H9 (cell line): ENCODE measurements around the gene TRAF3IP1. TPM values are rescaled to one million over a fixed set of nuclear protein-coding genes. Genes with fewer than 3 reads are reported as not detected.

Experiments
- DNase-seq: peaks from one replicate; pipeline ENCODE4 v3.0.0-alpha.2; 2017
- H2AFZ ChIP-seq: one replicate; pipeline ENCODE4 v1.6.1; 2013; ENCODE audit warnings: mild to moderate bottlenecking, low read length, control low read depth, moderate library complexity
- H2AK5ac ChIP-seq: 2 replicates; pipeline ENCODE4 v1.6.1; 2013; ENCODE audit warnings: low read length, control low read depth, mixed read lengths; ENCODE audit not compliant: insufficient read length
- H2BK120ac ChIP-seq: one replicate; pipeline ENCODE4 v1.6.1; 2013; ENCODE audit warnings: low read depth, mild to moderate bottlenecking, low read length, control low read depth, inconsistent platforms; ENCODE audit not compliant: poor library complexity, severe bottlenecking
- H2BK12ac ChIP-seq: 2 replicates; pipeline ENCODE4 v1.6.1; 2013; ENCODE audit warnings: low read length, control low read depth, mixed read lengths, low read depth; ENCODE audit not compliant: insufficient read length
- H2BK15ac ChIP-seq: 2 replicates; pipeline ENCODE4 v1.6.1; 2013; ENCODE audit warnings: low read depth, low read length, control low read depth
- H2BK20ac ChIP-seq: one replicate; pipeline ENCODE4 v1.6.1; 2013; ENCODE audit warnings: low read depth, mild to moderate bottlenecking, low read length, control low read depth, inconsistent platforms; ENCODE audit not compliant: poor library complexity, severe bottlenecking
- H2BK5ac ChIP-seq: 2 replicates; pipeline ENCODE4 v1.6.1; 2013; ENCODE audit warnings: low read length, control low read depth, mixed read lengths; ENCODE audit not compliant: insufficient read length
- H3K14ac ChIP-seq: 2 replicates; pipeline ENCODE4 v1.6.1; 2013; ENCODE audit warnings: low read length, control low read depth; ENCODE audit not compliant: insufficient read depth
- H3K18ac ChIP-seq: 2 replicates; pipeline ENCODE4 v1.6.1; 2013; ENCODE audit warnings: low read depth, mild to moderate bottlenecking, mixed read lengths, low read length, control low read depth; ENCODE audit not compliant: insufficient read length
- H3K23ac ChIP-seq: 2 replicates; pipeline ENCODE4 v1.6.1; 2013; ENCODE audit warnings: low read length, control low read depth, mixed read lengths, low read depth; ENCODE audit not compliant: insufficient read length
- H3K23me2 ChIP-seq: 2 replicates; pipeline ENCODE4 v1.6.1; 2013; ENCODE audit warnings: low read depth, mild to moderate bottlenecking, mixed read lengths, low read length, control low read depth; ENCODE audit not compliant: insufficient read length, poor library complexity, severe bottlenecking
- H3K27ac ChIP-seq: 2 replicates; pipeline ENCODE4 v1.5.1; 2013; ENCODE audit warnings: low read length, control low read depth, mixed read lengths, low read depth; ENCODE audit not compliant: insufficient read length
- H3K27me3 ChIP-seq: 2 replicates; pipeline ENCODE4 v1.6.1; 2013; ENCODE audit warnings: low read length, control low read depth, inconsistent platforms; ENCODE audit not compliant: insufficient read depth
- H3K4ac ChIP-seq: 2 replicates; pipeline ENCODE4 v1.6.1; 2013; ENCODE audit warnings: low read depth, mild to moderate bottlenecking, control low read depth, inconsistent platforms, low read length, moderate library complexity
- H3K4me1 ChIP-seq: 2 replicates; pipeline ENCODE4 v1.6.1; 2013; ENCODE audit warnings: low read length, control low read depth, inconsistent platforms; ENCODE audit not compliant: insufficient read depth
- H3K4me2 ChIP-seq: 2 replicates; pipeline ENCODE4 v1.6.1; 2013; ENCODE audit warnings: low read length, control low read depth, mixed read lengths; ENCODE audit not compliant: insufficient read length, insufficient read depth
- H3K56ac ChIP-seq: 2 replicates; pipeline ENCODE4 v1.6.1; 2013; ENCODE audit warnings: low read depth, mild to moderate bottlenecking, mixed read lengths, low read length, control low read depth; ENCODE audit not compliant: insufficient read length
- H3K79me1 ChIP-seq: 2 replicates; pipeline ENCODE4 v1.6.1; 2013; ENCODE audit warnings: low read depth, mild to moderate bottlenecking, moderate library complexity, low read length, control low read depth, inconsistent platforms; ENCODE audit not compliant: insufficient read depth, poor library complexity, severe bottlenecking
- H3K79me2 ChIP-seq: 2 replicates; pipeline ENCODE4 v1.6.1; 2013; ENCODE audit warnings: low read length, control low read depth, inconsistent platforms; ENCODE audit not compliant: insufficient read depth
- H3K9ac ChIP-seq: 2 replicates; pipeline ENCODE4 v1.6.1; 2013; ENCODE audit warnings: low read length, control low read depth, mixed read lengths; ENCODE audit not compliant: insufficient read length; ENCODE audit errors: extremely low read depth
- H3K9me3 ChIP-seq: one replicate; pipeline ENCODE4 v1.6.1; 2013; ENCODE audit warnings: low read depth, low read length, inconsistent platforms; ENCODE audit not compliant: control insufficient read depth
- H3T11ph ChIP-seq: one replicate; pipeline ENCODE4 v1.6.1; 2013; ENCODE audit warnings: mild to moderate bottlenecking, low read length, control low read depth, inconsistent platforms
- H4K20me1 ChIP-seq: one replicate; pipeline ENCODE4 v1.6.1; 2013; ENCODE audit not compliant: control insufficient read depth, insufficient read length, insufficient read depth
- H4K5ac ChIP-seq: 2 replicates; pipeline ENCODE4 v1.6.1; 2013; ENCODE audit warnings: low read depth, mild to moderate bottlenecking, mixed read lengths, low read length, control low read depth; ENCODE audit not compliant: insufficient read length
- H4K8ac ChIP-seq: replicated peaks from 2 replicates; pipeline ENCODE4 v1.6.1; 2013; ENCODE audit warnings: low read length, control low read depth, mixed read lengths, low read depth; ENCODE audit not compliant: insufficient read length
- H4K91ac ChIP-seq: 2 replicates; pipeline ENCODE4 v1.6.1; 2013; ENCODE audit warnings: low read depth, mild to moderate bottlenecking, moderate library complexity, mixed read lengths, low read length, control low read depth; ENCODE audit not compliant: insufficient read length
- H3K27ac Mint-ChIP-seq, 3 experiments: 2 replicates in 2 of 3; 3 replicates in 1 of 3; pipeline ENCODE4 v1.8.0; 2020 to 2021; ENCODE audit warnings: mixed read lengths in 3 of 3, mild to moderate bottlenecking in 1 of 3, moderate library complexity in 1 of 3
- H3K27me3 Mint-ChIP-seq: 2 replicates; pipeline ENCODE4 v1.8.0; 2021; ENCODE audit warnings: low read depth, mild to moderate bottlenecking, moderate library complexity, mixed read lengths
- H3K36me3 Mint-ChIP-seq, 3 experiments: 2 replicates in 2 of 3; 3 replicates in 1 of 3; pipeline ENCODE4 v1.8.0; 2020 to 2021; ENCODE audit warnings: low read depth in 3 of 3, mixed read lengths in 3 of 3; ENCODE audit not compliant: insufficient read depth in 1 of 3
- H3K4me1 Mint-ChIP-seq, 2 experiments: 2 replicates each; pipeline ENCODE4 v1.8.0; 2020; ENCODE audit warnings: mixed read lengths in 2 of 2
- H3K4me3 Mint-ChIP-seq, 2 experiments: 2 replicates in 1 of 2; 3 replicates in 1 of 2; pipeline ENCODE4 v1.8.0; 2020 to 2021; ENCODE audit warnings: mild to moderate bottlenecking in 2 of 2, mixed read lengths in 2 of 2, moderate library complexity in 1 of 2
- H3K9me3 Mint-ChIP-seq, 2 experiments: 2 replicates in 1 of 2; 3 replicates in 1 of 2; pipeline ENCODE4 v1.8.0; 2020; ENCODE audit warnings: mild to moderate bottlenecking in 2 of 2, mixed read lengths in 2 of 2, moderate library complexity in 1 of 2
- WGBS: extraction: QIAGEN DNeasy Blood & Tissue Kit; methylation state at CpG from one replicate; pipeline ENCODE4 v1.1.7; 2013; ENCODE audit warnings: missing lambda C conversion rate, low lambda C conversion rate, mixed read lengths; ENCODE audit not compliant: insufficient read length; ENCODE audit errors: extremely low coverage; 5-methylcytosine and 5-hydroxymethylcytosine counted together
- total RNA-seq: library from RNA; stranded (reverse); gene quantifications from 2 replicates; pipeline ENCODE4 v1.2.1, GENCODE V29; 2021
- TF ChIP-seq, protein P1 (sequence below): fragments of 200-600 bp; sonication (generic); conservative IDR thresholded peaks from 3 replicates; pipeline ENCODE4 v1.8.0; 2021; ENCODE audit warnings: antibody characterized with exemption, mild to moderate bottlenecking

Gene TRAF3IP1
- total RNA-seq, 1 experiment from 2014 or later = 16.4 TPM

DNA sequence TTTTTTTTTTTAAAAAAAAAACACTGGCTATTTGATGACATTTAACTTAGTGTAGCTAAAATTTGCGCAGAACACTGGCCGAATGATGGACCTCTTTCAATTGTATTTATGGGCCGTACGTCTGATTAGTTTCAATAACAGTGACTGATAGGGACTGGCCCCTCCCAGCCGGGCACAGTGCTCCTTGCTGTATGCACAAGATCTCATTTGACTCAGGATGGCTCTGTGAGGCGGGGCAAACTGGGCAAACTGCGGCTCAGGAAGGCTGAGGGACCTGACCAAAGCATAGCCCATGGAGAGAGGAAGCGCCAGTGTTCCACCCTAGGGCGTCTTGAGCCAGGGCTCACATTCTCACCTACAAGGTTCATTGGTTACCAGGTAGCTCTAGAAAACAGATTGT lies 21.2 kb downstream of the TRAF3IP1 start:
- no peak overlapping the region for H3K23ac ChIP-seq
- no peaks in the 10 kb centered on the region for H3K27me3 ChIP-seq
- Mint-ChIP-seq H3K4me1 (peaks cover 0 to 3% of the 10 kb centered on the region in 2 experiments; a peak in 1 of 4 replicates), H3K4me3 (no peak overlapping the region), H3K9me3 (no peaks in the 10 kb centered on the region), H3K27me3 (no peaks in the 10 kb centered on the region; the same call in 1 of the 2 replicates), H3K27ac (no peak overlapping the region; a peak in 1 of 7 replicates), H3K36me3 (peaks cover 0 to 2% (median 0%) of the 10 kb centered on the region in 3 experiments; a peak in 1 of 7 replicates)
- no peak overlapping the region for H2BK5ac ChIP-seq
- no peak overlapping the region for H3K4ac ChIP-seq
- H3K4me1 ChIP-seq = no peaks in the 10 kb centered on the region
- H3K9me3 ChIP-seq = no peaks in the 10 kb centered on the region
- H2BK120ac ChIP-seq = no peak overlapping the region
- H3K79me1 ChIP-seq = no peaks in the 10 kb centered on the region
- H3K4me2 ChIP-seq = no peak overlapping the region
- H2AFZ ChIP-seq = no peak overlapping the region
- no peak overlapping the region for H3K56ac ChIP-seq
- no peaks in the 10 kb centered on the region for H4K20me1 ChIP-seq
- no peak for DNase-seq
- H3K14ac ChIP-seq = no peak overlapping the region
- no peaks in the 10 kb centered on the region for H3K79me2 ChIP-seq
- TF ChIP-seq, protein P1, sequence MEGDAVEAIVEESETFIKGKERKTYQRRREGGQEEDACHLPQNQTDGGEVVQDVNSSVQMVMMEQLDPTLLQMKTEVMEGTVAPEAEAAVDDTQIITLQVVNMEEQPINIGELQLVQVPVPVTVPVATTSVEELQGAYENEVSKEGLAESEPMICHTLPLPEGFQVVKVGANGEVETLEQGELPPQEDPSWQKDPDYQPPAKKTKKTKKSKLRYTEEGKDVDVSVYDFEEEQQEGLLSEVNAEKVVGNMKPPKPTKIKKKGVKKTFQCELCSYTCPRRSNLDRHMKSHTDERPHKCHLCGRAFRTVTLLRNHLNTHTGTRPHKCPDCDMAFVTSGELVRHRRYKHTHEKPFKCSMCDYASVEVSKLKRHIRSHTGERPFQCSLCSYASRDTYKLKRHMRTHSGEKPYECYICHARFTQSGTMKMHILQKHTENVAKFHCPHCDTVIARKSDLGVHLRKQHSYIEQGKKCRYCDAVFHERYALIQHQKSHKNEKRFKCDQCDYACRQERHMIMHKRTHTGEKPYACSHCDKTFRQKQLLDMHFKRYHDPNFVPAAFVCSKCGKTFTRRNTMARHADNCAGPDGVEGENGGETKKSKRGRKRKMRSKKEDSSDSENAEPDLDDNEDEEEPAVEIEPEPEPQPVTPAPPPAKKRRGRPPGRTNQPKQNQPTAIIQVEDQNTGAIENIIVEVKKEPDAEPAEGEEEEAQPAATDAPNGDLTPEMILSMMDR = no peak
- no peak overlapping the region for H3K27ac ChIP-seq
- no peaks in the 10 kb centered on the region for H3K23me2 ChIP-seq
- H2BK20ac ChIP-seq = no peak overlapping the region
- no peak overlapping the region for H2BK12ac ChIP-seq
- no peak overlapping the region for H4K91ac ChIP-seq
- no peak overlapping the region for H3T11ph ChIP-seq
- no peak overlapping the region for H2BK15ac ChIP-seq
- H4K5ac ChIP-seq = no peak overlapping the region
- no CpG with 5 or more reads among the region's 9 CpGs for WGBS
- H3K9ac ChIP-seq = no peak overlapping the region
- H3K18ac ChIP-seq = no peak overlapping the region
- no peak overlapping the region for H4K8ac ChIP-seq
- H2AK5ac ChIP-seq = no peak overlapping the region
